IMR-90 (cell line): Measurements from ENCODE around the gene ZNF584. TPM values are rescaled to one million over a fixed set of nuclear protein-coding genes. Genes with fewer than 3 reads are reported as not detected.

Experiments used
- ATAC-seq: fragments of 200-7000 bp; cut with Tn5 transposase; 2 replicates; pipeline ENCODE4 v1.9.1; 2020; ENCODE audit warnings: low read depth, mild to moderate bottlenecking, moderate library complexity
- BruUV-seq: library from RNA; stranded (reverse); fragments of 400-500 nt; replicated peaks from 2 replicates; lab custom pipeline; 2021; lab: Mats Ljungman, UMichigan
- CTCF ChIA-PET: fragments of 300-600 bp; formaldehyde crosslinking; extraction: SDS; loops from one replicate; lab custom pipeline; 2021; ENCODE audit warnings: antibody characterized with exemption; lab: Yijun Ruan, JAX
- POLR2A ChIA-PET: fragments of 300-600 bp; sonication (Branson Sonifier 250); formaldehyde crosslinking; loops from one replicate; lab custom pipeline; 2022; ENCODE audit warnings: antibody characterized with exemption; ENCODE audit not compliant: unreplicated experiment; lab: Charles Lee
- DNase-seq: peaks from one replicate; pipeline ENCODE4 v3.0.0; 2013
- H2AFZ ChIP-seq: replicated peaks from 2 replicates; pipeline ENCODE3; 2013; ENCODE audit warnings: low read length, mild to moderate bottlenecking; ENCODE audit not compliant: poor library complexity
- H2AK5ac ChIP-seq: 2 replicates; pipeline ENCODE4 v1.6.1; 2013; ENCODE audit warnings: low read depth, low read length, inconsistent platforms
- H2AK9ac ChIP-seq: replicated peaks from 2 replicates; pipeline ENCODE3; 2013; ENCODE audit warnings: mild to moderate bottlenecking, low read depth, low read length, moderate library complexity; ENCODE audit not compliant: poor library complexity
- H2BK120ac ChIP-seq: 2 replicates; pipeline ENCODE4 v1.6.1; 2013; ENCODE audit warnings: low read depth, low read length, inconsistent platforms
- H2BK15ac ChIP-seq: 3 replicates; pipeline ENCODE4 v1.6.1; 2013; ENCODE audit warnings: low read depth, low read length, inconsistent platforms
- H2BK20ac ChIP-seq: 2 replicates; pipeline ENCODE4 v1.6.1; 2013; ENCODE audit warnings: low read depth, mild to moderate bottlenecking, inconsistent platforms, low read length, moderate library complexity
- H2BK5ac ChIP-seq: 2 replicates; pipeline ENCODE4 v1.6.1; 2013; ENCODE audit warnings: mild to moderate bottlenecking, low read depth, low read length, inconsistent platforms; ENCODE audit not compliant: poor library complexity, severe bottlenecking
- H3K14ac ChIP-seq: replicated peaks from 2 replicates; pipeline ENCODE4 v1.6.1; 2013; ENCODE audit warnings: low read depth, low read length, inconsistent platforms
- H3K18ac ChIP-seq: 2 replicates; pipeline ENCODE4 v1.6.1; 2013; ENCODE audit warnings: low read depth, low read length, control low read depth
- H3K23ac ChIP-seq: 2 replicates; pipeline ENCODE4 v1.6.1; 2013; ENCODE audit warnings: low read depth, low read length, inconsistent platforms
- H3K27ac ChIP-seq: 2 replicates; pipeline ENCODE4 v1.5.1; 2013; ENCODE audit warnings: mild to moderate bottlenecking, control low read depth, low read length; ENCODE audit not compliant: insufficient read depth
- H3K27me3 ChIP-seq: 2 replicates; pipeline ENCODE4 v1.6.1; 2013; ENCODE audit warnings: low read length; ENCODE audit not compliant: control insufficient read depth, insufficient read depth
- H3K36me3 ChIP-seq: 2 replicates; pipeline ENCODE4 v1.6.1; 2013; ENCODE audit warnings: low read length, mixed read lengths; ENCODE audit not compliant: control insufficient read depth, insufficient read depth
- H3K4ac ChIP-seq: 2 replicates; pipeline ENCODE4 v1.6.1; 2013; ENCODE audit warnings: low read depth, low read length, inconsistent platforms
- H3K4me1 ChIP-seq: 2 replicates; pipeline ENCODE4 v1.6.1; 2013; ENCODE audit warnings: low read length, mixed read lengths; ENCODE audit not compliant: control insufficient read depth, insufficient read depth
- H3K4me2 ChIP-seq: 2 replicates; pipeline ENCODE4 v1.6.1; 2013; ENCODE audit warnings: low read depth, mild to moderate bottlenecking, control low read depth, low read length, moderate library complexity
- H3K4me3 ChIP-seq: 2 replicates; pipeline ENCODE4 v1.5.1; 2013; ENCODE audit warnings: low read depth, mild to moderate bottlenecking, control low read depth, low read length, moderate library complexity; ENCODE audit not compliant: insufficient read depth
- H3K56ac ChIP-seq: 2 replicates; pipeline ENCODE4 v1.6.1; 2013; ENCODE audit warnings: low read length, inconsistent platforms; ENCODE audit not compliant: insufficient read depth; ENCODE audit errors: extremely low read depth
- H3K79me1 ChIP-seq, 2 experiments: 2 replicates each; pipeline ENCODE4 v1.6.1; 2013; ENCODE audit warnings: low read length in 2 of 2, inconsistent platforms in 1 of 2, low read depth in 1 of 2
- H3K9ac ChIP-seq: 2 replicates; pipeline ENCODE4 v1.6.1; 2013; ENCODE audit warnings: low read depth, low read length, control low read depth
- H3K9me1 ChIP-seq: 2 replicates; pipeline ENCODE4 v1.6.1; 2013; ENCODE audit warnings: low read length, inconsistent platforms; ENCODE audit not compliant: insufficient read depth
- H3K9me3 ChIP-seq: 2 replicates; pipeline ENCODE4 v1.6.1; 2013; ENCODE audit warnings: low read length; ENCODE audit not compliant: control insufficient read depth, insufficient read depth
- H4K20me1 ChIP-seq: 2 replicates; pipeline ENCODE4 v1.6.1; 2013; ENCODE audit warnings: low read length, inconsistent platforms; ENCODE audit not compliant: insufficient read depth
- H4K5ac ChIP-seq: 2 replicates; pipeline ENCODE4 v1.6.1; 2013; ENCODE audit warnings: mild to moderate bottlenecking, low read depth, low read length, control low read depth
- H4K8ac ChIP-seq, 2 experiments: 2 replicates each; pipeline ENCODE4 v1.6.1; 2013; ENCODE audit warnings: low read depth in 2 of 2, low read length in 2 of 2, control low read depth in 1 of 2, inconsistent platforms in 1 of 2
- H4K91ac ChIP-seq: 2 replicates; pipeline ENCODE4 v1.6.1; 2013; ENCODE audit warnings: low read depth, low read length, inconsistent platforms; ENCODE audit not compliant: insufficient read depth
- BHLHE40 ChIP-seq: fragments of 150-350 bp; IDR thresholded peaks from 2 replicates; pipeline ENCODE4 v1.6.1; 2016; ENCODE audit warnings: mild to moderate bottlenecking, low read depth, low read length
- CEBPB ChIP-seq: IDR thresholded peaks from 2 replicates; pipeline ENCODE4 v1.6.1; 2012; ENCODE audit warnings: low read depth, low read length, improper control_type of control experiment
- CTCF ChIP-seq: conservative IDR thresholded peaks from 2 replicates; pipeline ENCODE4 v1.5.1; 2012; ENCODE audit warnings: mild to moderate bottlenecking, low read depth, low read length, improper control_type of control experiment
- ELK1 ChIP-seq: fragments of 150-350 bp; IDR thresholded peaks from 2 replicates; pipeline ENCODE4 v1.6.1; 2016; ENCODE audit warnings: low read depth, mild to moderate bottlenecking, low read length, moderate library complexity, borderline replicate concordance
- FOS ChIP-seq: fragments of 150-350 bp; IDR thresholded peaks from 2 replicates; pipeline ENCODE4 v1.6.1; 2016; ENCODE audit warnings: low read depth, low read length
- MAFK ChIP-seq: IDR thresholded peaks from 2 replicates; pipeline ENCODE4 v1.6.1; 2012; ENCODE audit warnings: low read depth, low read length, improper control_type of control experiment
- MAZ ChIP-seq: IDR thresholded peaks from 2 replicates; pipeline ENCODE4 v1.6.1; 2012; ENCODE audit warnings: low read depth, mild to moderate bottlenecking, low read length, improper control_type of control experiment, moderate library complexity, borderline replicate concordance
- MXI1 ChIP-seq: IDR thresholded peaks from 2 replicates; pipeline ENCODE4 v1.6.1; 2012; ENCODE audit warnings: low read depth, mild to moderate bottlenecking, low read length, moderate library complexity, borderline replicate concordance
- NFE2L2 ChIP-seq: fragments of 150-350 bp; IDR thresholded peaks from 2 replicates; pipeline ENCODE4 v1.6.1; 2016; ENCODE audit warnings: low read depth, mild to moderate bottlenecking, low read length
- POLR2A ChIP-seq: IDR thresholded peaks from 2 replicates; pipeline ENCODE4 v1.6.1; 2012; ENCODE audit warnings: mild to moderate bottlenecking, low read depth, low read length
- RAD21 ChIP-seq: IDR thresholded peaks from 2 replicates; pipeline ENCODE4 v1.6.1; 2012; ENCODE audit warnings: low read length, improper control_type of control experiment
- RCOR1 ChIP-seq: IDR thresholded peaks from 2 replicates; pipeline ENCODE4 v1.6.1; 2012; ENCODE audit warnings: mild to moderate bottlenecking, low read length, improper control_type of control experiment; ENCODE audit not compliant: insufficient replicate concordance
- RFX5 ChIP-seq: IDR thresholded peaks from 2 replicates; pipeline ENCODE4 v1.8.0; 2012; ENCODE audit warnings: low read depth, mild to moderate bottlenecking, low read length, moderate library complexity
- SMC3 ChIP-seq: fragments of 150-350 bp; IDR thresholded peaks from 2 replicates; pipeline ENCODE4 v1.6.1; 2016; ENCODE audit warnings: low read depth, mild to moderate bottlenecking, antibody characterized with exemption, low read length, moderate library complexity
- WGBS, 2 experiments: methylation state at CpG; one replicate each; pipeline versions ENCODE4 v1.1.5 to v1.1.7; 2013; ENCODE audit warnings: missing lambda C conversion rate in 2 of 2; ENCODE audit not compliant: insufficient read length in 1 of 2; ENCODE audit errors: extremely low coverage in 2 of 2; 5-methylcytosine and 5-hydroxymethylcytosine counted together
- dilution Hi-C: fragments of 300-500 bp; cut with HindIII; formaldehyde crosslinking; loops from one replicate; pipeline ENCODE4 v1.14.3; 2018; ENCODE audit warnings: low sequenced_read_pairs; ENCODE audit not compliant: unreplicated experiment
- in situ Hi-C: fragments of 300-500 bp; cut with MboI; formaldehyde crosslinking; loops from 3 replicates; pipeline ENCODE4 v1.14.3; 2019; ENCODE audit warnings: low sequenced_read_pairs, inconsistent platforms, mixed read lengths
- intact Hi-C: fragments of 100-400 bp; cut with micrococcal nuclease; formaldehyde crosslinking; loops from 2 replicates; pipeline ENCODE4 v1.10.0; 2022
- polyA plus RNA-seq, 3 experiments: library from polyadenylated mRNA; depleted of rRNA; stranded (reverse); fragments of >200 nt; gene quantifications; 2 replicates each; pipeline ENCODE4 v1.2.3, GENCODE V29; 2012; ENCODE audit warnings: low replicate concordance in 1 of 3
- total RNA-seq: library from RNA; depleted of rRNA; stranded (reverse); fragments of >200 nt; gene quantifications from 2 replicates; pipeline ENCODE4 v1.2.3, GENCODE V29; 2012

The ZNF584 gene
- total and polyA plus RNA-seq, 2 of the 4 experiments (the other 2 are of a cell fraction), result 11.6 to 15.4 TPM

GRCh38 chr19:58362272-58362994, 46.0 kb upstream of the ZNF584 start, which contains the start of gene ZNF497 (continued):
- TF ChIP-seq CTCF, result 0 out of 2 replicates have a peak, but pooled peaks have one; percentile 13

- Histone ChIP-seq H3K36me3 (no peaks in the 10 kb centered on the region), H3K4ac (no peak overlapping the region), H3K9ac (no peak overlapping the region), H3K27me3 (no peaks in the 10 kb centered on the region), H3K14ac (no peak overlapping the region), H2BK5ac (no peak overlapping the region), H3K79me1 (peaks cover 0 to 3% of the 10 kb centered on the region in 2 experiments; a peak in 2 of 4 replicates), H2AK9ac (no peak overlapping the region), H3K4me1 (peaks cover 3% of the 10 kb centered on the region), H2AFZ (peak overlapping the region; percentile 23), H3K27ac (no peak overlapping the region), H4K91ac (no peak overlapping the region), H4K5ac (no peak overlapping the region), H3K56ac (no peak overlapping the region), H3K9me3 (peaks cover 3% of the 10 kb centered on the region; the same call in 1 of the 2 replicates), H3K4me2 (no peak overlapping the region), H4K20me1 (no peaks in the 10 kb centered on the region), H2AK5ac (0 out of 2 replicates have a peak overlapping the region, but pooled peaks have one; percentile 4), H3K18ac (no peak overlapping the region), H2BK120ac (no peak overlapping the region), H3K9me1 (peaks cover 3% of the 10 kb centered on the region; the same call in 1 of the 2 replicates), H3K4me3 (no peak overlapping the region), H3K23ac (no peak overlapping the region), H4K8ac (no peak overlapping the region), H2BK15ac (no peak overlapping the region), H2BK20ac (no peak overlapping the region)
- 100% methylated on average over 2 of the region's 5 CpGs; no CpG with 5 or more reads in 1 of the 2 experiments for WGBS, 2 experiments
- no TSS peak for BruUV-seq
- DNase-seq (no peak), ATAC-seq (no peak)
- POLR2A ChIA-PET, result no interaction called here
- CTCF ChIA-PET, result interaction anchor here (0.6 to 1.4 kb wide), 2 partner anchors 9 to 27 kb away, joined by 3 read pairs; no protein-coding TSS in a partner anchor
- in situ Hi-C loops (no loop called here), intact Hi-C loops (no loop called here), dilution Hi-C loops (no loop called here)
- TF ChIP-seq ELK1 (no peak), NFE2L2 (no peak), MXI1 (no peak), CEBPB (no peak), RFX5 (no peak), RAD21 (no peak), MAZ (no peak), SMC3 (no peak), POLR2A (no peak), BHLHE40 (no peak), MAFK (no peak), RCOR1 (no peak), FOS (no peak)
Measured at GRCh38 chr19:58364146-58364545, 44.3 kb upstream of the ZNF584 start.
